ENCODE results near the gene LSMEM2. TPM values are rescaled to one million over a fixed set of nuclear protein-coding genes. Genes with fewer than 3 reads are reported as not detected.

The LSMEM2 gene
- polyA plus RNA-seq, 1 donor (not counting 4 experiments of a cell fraction or from before 2014, with no cell fraction given), result not detected

DNA sequence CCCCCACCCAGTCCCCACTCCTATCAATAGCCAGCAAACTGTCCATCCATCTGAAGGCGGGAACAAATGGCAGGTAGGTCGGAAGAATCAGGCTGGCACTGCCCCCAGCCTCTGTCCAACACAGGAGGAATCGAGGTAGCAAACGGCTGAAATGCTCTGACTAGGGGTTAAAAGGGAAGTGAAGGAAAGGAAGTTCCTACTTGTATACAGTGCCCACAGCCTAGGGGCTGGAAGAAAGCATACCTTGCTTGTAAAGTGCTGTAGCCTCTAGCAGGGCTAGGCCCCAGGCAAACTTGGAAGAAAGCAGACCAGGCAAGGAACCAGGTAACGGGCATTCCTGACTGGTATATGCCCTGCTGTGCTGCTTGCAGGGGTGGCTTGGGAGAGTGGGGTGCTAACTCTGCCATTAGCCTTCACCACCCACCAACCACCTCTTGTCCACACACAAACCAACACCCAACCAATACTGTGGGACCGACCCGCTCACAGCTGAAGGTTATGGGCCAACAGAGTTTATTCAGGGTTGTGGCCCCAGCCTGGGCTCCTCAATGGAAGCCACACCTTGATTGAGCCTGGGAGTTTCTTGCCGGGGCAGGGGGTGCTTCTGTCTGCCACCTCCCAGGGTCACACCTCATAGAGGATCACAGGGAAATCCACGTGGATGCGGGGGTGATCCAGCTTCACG lies 46.8 kb downstream of the LSMEM2 start:
- peaks cover 27% of the 10 kb centered on the region for H3K79me2 ChIP-seq (ENCODE audit: control insufficient read depth, insufficient read depth, low read length)
- no peak for FAIRE-seq
- H3K9ac ChIP-seq (ENCODE audit: control insufficient read depth, extremely low read depth, insufficient read depth, low read length), result no peak overlapping the region
- no peak for TF ChIP-seq EZH2 (IDR thresholded peaks at IDR 0.05; ENCODE audit: low read length)
- TF ChIP-seq, protein P1, sequence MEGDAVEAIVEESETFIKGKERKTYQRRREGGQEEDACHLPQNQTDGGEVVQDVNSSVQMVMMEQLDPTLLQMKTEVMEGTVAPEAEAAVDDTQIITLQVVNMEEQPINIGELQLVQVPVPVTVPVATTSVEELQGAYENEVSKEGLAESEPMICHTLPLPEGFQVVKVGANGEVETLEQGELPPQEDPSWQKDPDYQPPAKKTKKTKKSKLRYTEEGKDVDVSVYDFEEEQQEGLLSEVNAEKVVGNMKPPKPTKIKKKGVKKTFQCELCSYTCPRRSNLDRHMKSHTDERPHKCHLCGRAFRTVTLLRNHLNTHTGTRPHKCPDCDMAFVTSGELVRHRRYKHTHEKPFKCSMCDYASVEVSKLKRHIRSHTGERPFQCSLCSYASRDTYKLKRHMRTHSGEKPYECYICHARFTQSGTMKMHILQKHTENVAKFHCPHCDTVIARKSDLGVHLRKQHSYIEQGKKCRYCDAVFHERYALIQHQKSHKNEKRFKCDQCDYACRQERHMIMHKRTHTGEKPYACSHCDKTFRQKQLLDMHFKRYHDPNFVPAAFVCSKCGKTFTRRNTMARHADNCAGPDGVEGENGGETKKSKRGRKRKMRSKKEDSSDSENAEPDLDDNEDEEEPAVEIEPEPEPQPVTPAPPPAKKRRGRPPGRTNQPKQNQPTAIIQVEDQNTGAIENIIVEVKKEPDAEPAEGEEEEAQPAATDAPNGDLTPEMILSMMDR (optimal IDR thresholded peaks at IDR 0.05 in 1 of 3, IDR thresholded peaks at IDR 0.05 in 1 of 3, conservative IDR thresholded peaks at IDR 0.05 in 1 of 3; ENCODE audit: extremely low read depth in 1 of 3, insufficient read depth in 2 of 3, low read length in 3 of 3), result no peak
- H3K4me3 ChIP-seq (ENCODE audit: control insufficient read depth in 2 of 3, extremely low read depth in 1 of 3, insufficient read depth in 2 of 3, low read depth in 1 of 3, low read length in 3 of 3), result no peak overlapping the region
- H3K9me3 ChIP-seq (ENCODE audit: control insufficient read depth, low read depth, low read length), result no peaks in the 10 kb centered on the region
- no peak overlapping the region for H3K4me2 ChIP-seq (ENCODE audit: control insufficient read depth, extremely low read depth, insufficient read depth, low read depth, low read length)
- peaks cover 16 to 24% of the 10 kb centered on the region in 2 experiments for H3K36me3 ChIP-seq (ENCODE audit: control insufficient read depth in 2 of 2, extremely low read depth in 1 of 2, insufficient read depth in 2 of 2, low read length in 2 of 2)
- no peak for DNase-seq (ENCODE audit: low read depth, low spot score)
- no peaks in the 10 kb centered on the region for H3K9me1 ChIP-seq (ENCODE audit: control insufficient read depth, extremely low read depth, insufficient read depth, low read length)
- no peak overlapping the region for H2AFZ ChIP-seq (ENCODE audit: control insufficient read depth, low read length)
- H4K20me1 ChIP-seq (ENCODE audit: control insufficient read depth, extremely low read depth, insufficient read depth, low read length), result no peaks in the 10 kb centered on the region
- peaks cover 16% of the 10 kb centered on the region for H3K4me1 ChIP-seq (ENCODE audit: control insufficient read depth, extremely low read depth, insufficient read depth, low read length)
- H3K27me3 ChIP-seq (ENCODE audit: control insufficient read depth, extremely low read depth, insufficient read depth, low read length), result no peaks in the 10 kb centered on the region
- H3K27ac ChIP-seq (ENCODE audit: control insufficient read depth, insufficient read depth, low read length), result no peak overlapping the region
- dilution Hi-C loops (cut with MboI; ENCODE audit: extremely low pct_ligation_motif_present, low sequenced_read_pairs), result no loop called here

DNA sequence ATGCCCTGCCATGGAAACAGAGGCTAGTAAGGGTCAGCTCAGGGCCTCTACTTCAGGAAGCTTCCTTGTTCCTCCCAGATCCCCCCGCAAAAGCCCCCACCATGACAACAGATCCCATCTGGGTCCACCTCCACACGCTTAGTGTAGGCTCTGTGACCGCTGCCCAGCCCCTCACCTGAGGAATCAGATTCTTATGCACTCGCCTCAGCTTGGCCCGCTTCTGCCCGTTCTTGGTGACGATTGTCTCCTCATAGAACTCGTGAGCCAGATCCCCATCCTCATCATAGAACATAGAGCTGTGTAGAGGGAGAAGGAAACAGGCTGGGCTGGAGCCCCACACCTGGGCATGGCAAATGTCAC lies 47.3 kb downstream of the LSMEM2 start:
- FAIRE-seq (no peak), DNase-seq (ENCODE audit: low read depth, low spot score) (no peak)
- TF ChIP-seq, protein P1 (optimal IDR thresholded peaks at IDR 0.05 in 1 of 3, IDR thresholded peaks at IDR 0.05 in 1 of 3, conservative IDR thresholded peaks at IDR 0.05 in 1 of 3; ENCODE audit: extremely low read depth in 1 of 3, insufficient read depth in 2 of 3, low read length in 3 of 3), result no peak
- TF ChIP-seq EZH2 (IDR thresholded peaks at IDR 0.05; ENCODE audit: low read length), result no peak
- dilution Hi-C loops (cut with MboI; ENCODE audit: extremely low pct_ligation_motif_present, low sequenced_read_pairs), result no loop called here
- no peaks in the 10 kb centered on the region for H3K9me3 ChIP-seq (ENCODE audit: control insufficient read depth, low read depth, low read length)
- H3K4me1 ChIP-seq (ENCODE audit: control insufficient read depth, extremely low read depth, insufficient read depth, low read length), result peaks cover 16% of the 10 kb centered on the region
- no peak overlapping the region for H3K27ac ChIP-seq (ENCODE audit: control insufficient read depth, insufficient read depth, low read length)
- H3K4me3 ChIP-seq (ENCODE audit: control insufficient read depth in 2 of 3, extremely low read depth in 1 of 3, insufficient read depth in 2 of 3, low read depth in 1 of 3, low read length in 3 of 3), result no peak overlapping the region
- H3K9ac ChIP-seq (ENCODE audit: control insufficient read depth, extremely low read depth, insufficient read depth, low read length), result no peak overlapping the region
- H4K20me1 ChIP-seq (ENCODE audit: control insufficient read depth, extremely low read depth, insufficient read depth, low read length), result no peaks in the 10 kb centered on the region
- H3K4me2 ChIP-seq (ENCODE audit: control insufficient read depth, extremely low read depth, insufficient read depth, low read depth, low read length), result no peak overlapping the region
- no peaks in the 10 kb centered on the region for H3K9me1 ChIP-seq (ENCODE audit: control insufficient read depth, extremely low read depth, insufficient read depth, low read length)
- peaks cover 21 to 29% of the 10 kb centered on the region in 2 experiments for H3K36me3 ChIP-seq (ENCODE audit: control insufficient read depth in 2 of 2, extremely low read depth in 1 of 2, insufficient read depth in 2 of 2, low read length in 2 of 2)
- H2AFZ ChIP-seq (ENCODE audit: control insufficient read depth, low read length), result no peak overlapping the region
- H3K27me3 ChIP-seq (ENCODE audit: control insufficient read depth, extremely low read depth, insufficient read depth, low read length), result no peaks in the 10 kb centered on the region
- peaks cover 28% of the 10 kb centered on the region for H3K79me2 ChIP-seq (ENCODE audit: control insufficient read depth, insufficient read depth, low read length)

Data from keratinocyte (primary cell).